ENCODE measurements around the gene NUMB.

Gene NUMB

DNA sequence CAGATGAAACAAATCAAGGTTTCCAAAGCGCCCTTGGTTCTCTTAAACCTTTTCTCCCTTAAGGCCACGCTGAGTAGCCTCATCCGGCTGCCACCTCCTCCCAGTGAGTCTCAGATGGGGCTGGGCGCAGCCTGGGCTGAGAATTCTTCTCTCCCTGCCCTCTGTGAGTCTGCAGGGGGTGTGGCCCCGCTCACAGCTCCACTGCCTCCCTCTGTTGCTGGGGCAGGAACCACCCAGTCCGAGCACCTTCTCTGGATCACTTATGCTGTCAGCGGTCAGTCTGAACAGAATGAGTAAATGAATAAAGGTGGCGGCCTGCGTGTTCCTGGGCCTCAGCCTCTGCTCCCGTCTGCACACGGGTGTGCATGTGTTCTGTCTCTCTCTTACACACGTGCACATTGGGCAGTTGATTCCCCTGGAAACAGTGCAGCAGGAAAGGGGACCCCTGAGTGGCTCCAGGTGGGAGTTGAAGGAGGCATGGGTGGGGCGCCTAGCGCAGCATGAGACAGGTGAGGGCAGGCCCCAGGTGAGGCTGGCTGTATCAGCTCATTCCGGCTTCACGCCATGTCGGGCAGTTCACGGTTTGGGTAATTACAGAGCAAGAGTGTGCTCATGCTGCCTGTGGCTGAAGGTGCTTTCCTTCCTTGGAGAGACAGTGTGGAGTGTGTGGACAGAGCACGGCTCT is 216.7 kb downstream of the NUMB start:
- TF ChIP-seq, protein P1, sequence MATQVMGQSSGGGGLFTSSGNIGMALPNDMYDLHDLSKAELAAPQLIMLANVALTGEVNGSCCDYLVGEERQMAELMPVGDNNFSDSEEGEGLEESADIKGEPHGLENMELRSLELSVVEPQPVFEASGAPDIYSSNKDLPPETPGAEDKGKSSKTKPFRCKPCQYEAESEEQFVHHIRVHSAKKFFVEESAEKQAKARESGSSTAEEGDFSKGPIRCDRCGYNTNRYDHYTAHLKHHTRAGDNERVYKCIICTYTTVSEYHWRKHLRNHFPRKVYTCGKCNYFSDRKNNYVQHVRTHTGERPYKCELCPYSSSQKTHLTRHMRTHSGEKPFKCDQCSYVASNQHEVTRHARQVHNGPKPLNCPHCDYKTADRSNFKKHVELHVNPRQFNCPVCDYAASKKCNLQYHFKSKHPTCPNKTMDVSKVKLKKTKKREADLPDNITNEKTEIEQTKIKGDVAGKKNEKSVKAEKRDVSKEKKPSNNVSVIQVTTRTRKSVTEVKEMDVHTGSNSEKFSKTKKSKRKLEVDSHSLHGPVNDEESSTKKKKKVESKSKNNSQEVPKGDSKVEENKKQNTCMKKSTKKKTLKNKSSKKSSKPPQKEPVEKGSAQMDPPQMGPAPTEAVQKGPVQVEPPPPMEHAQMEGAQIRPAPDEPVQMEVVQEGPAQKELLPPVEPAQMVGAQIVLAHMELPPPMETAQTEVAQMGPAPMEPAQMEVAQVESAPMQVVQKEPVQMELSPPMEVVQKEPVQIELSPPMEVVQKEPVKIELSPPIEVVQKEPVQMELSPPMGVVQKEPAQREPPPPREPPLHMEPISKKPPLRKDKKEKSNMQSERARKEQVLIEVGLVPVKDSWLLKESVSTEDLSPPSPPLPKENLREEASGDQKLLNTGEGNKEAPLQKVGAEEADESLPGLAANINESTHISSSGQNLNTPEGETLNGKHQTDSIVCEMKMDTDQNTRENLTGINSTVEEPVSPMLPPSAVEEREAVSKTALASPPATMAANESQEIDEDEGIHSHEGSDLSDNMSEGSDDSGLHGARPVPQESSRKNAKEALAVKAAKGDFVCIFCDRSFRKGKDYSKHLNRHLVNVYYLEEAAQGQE (IDR thresholded peaks at IDR 0.05; ENCODE audit: insufficient read depth in 1 of 2, low read depth in 2 of 2, low read length in 2 of 2): no peak
- TF ChIP-seq SIN3A (IDR thresholded peaks at IDR 0.05; ENCODE audit: borderline replicate concordance, insufficient read depth, low read length) (no peak), FOXP2 (optimal IDR thresholded peaks at IDR 0.05; ENCODE audit: borderline replicate concordance, extremely low read depth, extremely low read length, insufficient read depth) (no peak), TAF1 (IDR thresholded peaks at IDR 0.05; ENCODE audit: borderline replicate concordance, insufficient read depth, low read length) (no peak)

DNA sequence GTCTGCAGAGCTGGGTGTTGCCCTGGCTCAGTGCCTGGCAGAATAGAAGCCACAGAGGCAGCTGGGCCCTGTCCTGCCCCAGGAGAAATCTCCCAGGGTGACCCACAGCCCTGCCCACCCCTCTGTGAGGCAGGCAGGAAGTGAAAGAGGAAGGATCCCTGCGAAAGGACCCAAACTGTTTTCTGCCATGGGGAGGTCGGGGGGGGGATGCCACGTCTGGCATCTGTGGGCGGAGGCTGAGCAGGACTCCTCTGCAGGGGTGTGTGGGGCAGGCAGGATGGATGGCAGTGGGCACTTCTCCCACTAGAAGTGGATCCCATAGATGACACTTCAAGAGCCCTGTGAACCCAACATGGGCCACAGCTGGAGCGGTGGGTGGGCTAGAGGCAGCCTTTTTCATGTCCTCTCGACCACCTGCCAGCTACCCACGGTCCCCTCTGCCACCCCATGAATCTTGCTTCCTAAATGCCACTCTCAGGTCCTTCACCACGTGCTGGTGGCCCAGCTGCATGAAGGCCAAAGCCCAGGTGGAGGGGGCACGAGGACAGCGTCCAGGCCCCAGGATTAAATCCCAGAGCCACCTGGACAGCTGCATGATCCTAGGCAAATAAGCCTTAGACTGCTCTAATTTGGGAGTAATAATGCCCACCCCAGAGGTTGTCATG is 217.4 kb downstream of the NUMB start:
- TF ChIP-seq SIN3A (IDR thresholded peaks at IDR 0.05; ENCODE audit: borderline replicate concordance, insufficient read depth, low read length): no peak
- no peak for TF ChIP-seq FOXP2 (optimal IDR thresholded peaks at IDR 0.05; ENCODE audit: borderline replicate concordance, extremely low read depth, extremely low read length, insufficient read depth)
- no peak for TF ChIP-seq TAF1 (IDR thresholded peaks at IDR 0.05; ENCODE audit: borderline replicate concordance, insufficient read depth, low read length)

DNA sequence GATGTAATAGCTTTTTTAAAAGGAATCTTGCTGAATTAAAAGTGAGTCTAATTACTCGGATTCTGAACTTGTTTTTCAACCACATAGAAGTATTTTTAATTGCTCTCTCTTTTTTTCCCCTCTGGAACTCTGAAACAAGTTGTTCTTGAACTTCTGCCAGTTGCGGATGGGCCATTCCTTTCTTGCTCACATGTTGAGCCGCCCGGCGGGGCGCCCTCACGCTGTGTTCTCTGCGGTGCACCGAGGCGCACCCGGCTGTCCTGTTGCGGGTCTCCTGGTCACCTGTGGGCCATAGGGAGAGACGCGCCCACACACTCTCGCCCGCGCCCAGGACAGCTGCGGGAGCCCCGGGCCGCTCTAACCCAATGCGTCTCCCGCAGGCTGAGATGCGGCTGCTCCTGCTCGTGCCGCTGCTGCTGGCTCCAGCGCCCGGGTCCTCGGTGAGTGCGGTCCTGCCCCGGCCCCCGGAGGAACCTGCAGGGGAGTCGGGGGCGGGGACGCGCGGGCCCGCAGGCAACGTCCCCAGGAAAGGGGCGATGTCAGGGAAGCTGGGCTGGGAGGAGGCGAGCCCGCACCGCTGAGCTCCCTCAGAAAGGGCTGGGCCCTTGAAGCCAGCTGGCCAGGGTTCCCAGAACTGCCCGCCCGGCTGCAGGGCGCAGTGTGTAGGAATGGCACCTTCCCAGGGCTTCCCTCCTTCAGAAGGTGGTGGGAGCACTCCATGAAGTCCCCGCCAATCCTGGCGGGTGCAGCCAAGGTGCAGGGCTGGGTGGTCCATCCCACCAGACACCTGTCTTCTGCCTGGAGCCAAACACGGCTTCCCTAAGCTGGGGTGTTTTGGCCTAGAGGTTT is 218.7 kb downstream of the NUMB start:
- no peak for TF ChIP-seq TAF1 (IDR thresholded peaks at IDR 0.05; ENCODE audit: borderline replicate concordance, insufficient read depth, low read length)
- no peak for TF ChIP-seq FOXP2 (optimal IDR thresholded peaks at IDR 0.05; ENCODE audit: borderline replicate concordance, extremely low read depth, extremely low read length, insufficient read depth)
- TF ChIP-seq POLR2AphosphoS5 (IDR thresholded peaks at IDR 0.05; ENCODE audit: low read depth, low read length): no peak
- TF ChIP-seq, protein P1 (IDR thresholded peaks at IDR 0.05; ENCODE audit: insufficient read depth in 1 of 2, low read depth in 2 of 2, low read length in 2 of 2): no peak
- TF ChIP-seq SIN3A (IDR thresholded peaks at IDR 0.05; ENCODE audit: borderline replicate concordance, insufficient read depth, low read length): no peak

DNA sequence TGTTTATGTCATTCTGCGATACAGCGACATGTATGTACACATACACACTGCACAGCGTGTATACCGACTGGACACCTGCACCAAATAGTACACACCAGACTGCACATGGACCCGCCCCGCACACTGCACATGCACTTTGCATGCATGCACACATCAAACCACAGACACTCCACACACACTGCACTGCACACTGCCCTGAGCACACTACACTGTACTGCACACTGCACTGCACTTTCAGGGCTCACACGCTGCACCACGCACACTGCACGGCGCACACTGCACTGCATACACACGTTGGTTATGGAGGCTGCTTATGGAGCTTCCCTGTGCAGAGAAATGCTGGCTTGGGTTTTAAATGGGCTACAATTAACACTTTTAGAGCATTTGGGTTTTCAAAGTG is 219.4 kb downstream of the NUMB start:
- TF ChIP-seq FOXP2 (optimal IDR thresholded peaks at IDR 0.05; ENCODE audit: borderline replicate concordance, extremely low read depth, extremely low read length, insufficient read depth) (no peak), POLR2AphosphoS5 (IDR thresholded peaks at IDR 0.05; ENCODE audit: low read depth, low read length) (no peak), TAF1 (IDR thresholded peaks at IDR 0.05; ENCODE audit: borderline replicate concordance, insufficient read depth, low read length) (no peak), SIN3A (IDR thresholded peaks at IDR 0.05; ENCODE audit: borderline replicate concordance, insufficient read depth, low read length) (no peak)
- TF ChIP-seq, protein P1 (IDR thresholded peaks at IDR 0.05; ENCODE audit: insufficient read depth in 1 of 2, low read depth in 2 of 2, low read length in 2 of 2): no peak

DNA sequence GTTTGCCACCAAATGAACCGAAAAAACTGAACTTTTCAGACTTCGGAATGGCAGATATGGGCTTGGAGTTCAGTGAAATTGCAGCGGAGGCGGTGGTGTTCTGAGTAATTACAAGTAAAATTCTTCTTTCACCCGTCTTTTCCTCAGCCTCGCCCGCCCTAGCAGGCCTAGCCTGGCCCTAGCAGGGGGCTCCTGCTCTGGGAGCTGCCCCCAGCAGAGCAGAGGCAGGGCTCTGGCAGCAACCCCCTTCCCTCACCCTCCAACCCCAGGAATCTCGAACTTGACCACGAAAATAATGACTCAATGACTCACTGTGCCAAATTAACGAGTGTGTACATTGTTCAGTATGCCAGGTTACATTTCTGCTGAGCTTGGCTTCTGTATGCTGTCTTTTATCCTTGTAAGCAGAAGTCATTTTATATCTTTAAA is 219.9 kb downstream of the NUMB start:
- TF ChIP-seq FOXP2 (optimal IDR thresholded peaks at IDR 0.05; ENCODE audit: borderline replicate concordance, extremely low read depth, extremely low read length, insufficient read depth) (no peak), SIN3A (IDR thresholded peaks at IDR 0.05; ENCODE audit: borderline replicate concordance, insufficient read depth, low read length) (no peak), TAF1 (IDR thresholded peaks at IDR 0.05; ENCODE audit: borderline replicate concordance, insufficient read depth, low read length) (no peak), POLR2AphosphoS5 (IDR thresholded peaks at IDR 0.05; ENCODE audit: low read depth, low read length) (no peak)
- TF ChIP-seq, protein P1 (IDR thresholded peaks at IDR 0.05; ENCODE audit: insufficient read depth in 1 of 2, low read depth in 2 of 2, low read length in 2 of 2): no peak

All from PFSK-1 (cell line).